HG03175 (cell line): ENCODE measurements around the gene BRI3BP.

Source experiments
- ATAC-seq: cut with Tn5 transposase; IDR thresholded peaks from one replicate; pipeline ENCODE4 v1.9.1; 2021; ENCODE audit warnings: mild to moderate bottlenecking, moderate library complexity; ENCODE audit not compliant: unreplicated experiment

The BRI3BP gene, protein sequence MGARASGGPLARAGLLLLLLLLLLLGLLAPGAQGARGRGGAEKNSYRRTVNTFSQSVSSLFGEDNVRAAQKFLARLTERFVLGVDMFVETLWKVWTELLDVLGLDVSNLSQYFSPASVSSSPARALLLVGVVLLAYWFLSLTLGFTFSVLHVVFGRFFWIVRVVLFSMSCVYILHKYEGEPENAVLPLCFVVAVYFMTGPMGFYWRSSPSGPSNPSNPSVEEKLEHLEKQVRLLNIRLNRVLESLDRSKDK

DNA sequence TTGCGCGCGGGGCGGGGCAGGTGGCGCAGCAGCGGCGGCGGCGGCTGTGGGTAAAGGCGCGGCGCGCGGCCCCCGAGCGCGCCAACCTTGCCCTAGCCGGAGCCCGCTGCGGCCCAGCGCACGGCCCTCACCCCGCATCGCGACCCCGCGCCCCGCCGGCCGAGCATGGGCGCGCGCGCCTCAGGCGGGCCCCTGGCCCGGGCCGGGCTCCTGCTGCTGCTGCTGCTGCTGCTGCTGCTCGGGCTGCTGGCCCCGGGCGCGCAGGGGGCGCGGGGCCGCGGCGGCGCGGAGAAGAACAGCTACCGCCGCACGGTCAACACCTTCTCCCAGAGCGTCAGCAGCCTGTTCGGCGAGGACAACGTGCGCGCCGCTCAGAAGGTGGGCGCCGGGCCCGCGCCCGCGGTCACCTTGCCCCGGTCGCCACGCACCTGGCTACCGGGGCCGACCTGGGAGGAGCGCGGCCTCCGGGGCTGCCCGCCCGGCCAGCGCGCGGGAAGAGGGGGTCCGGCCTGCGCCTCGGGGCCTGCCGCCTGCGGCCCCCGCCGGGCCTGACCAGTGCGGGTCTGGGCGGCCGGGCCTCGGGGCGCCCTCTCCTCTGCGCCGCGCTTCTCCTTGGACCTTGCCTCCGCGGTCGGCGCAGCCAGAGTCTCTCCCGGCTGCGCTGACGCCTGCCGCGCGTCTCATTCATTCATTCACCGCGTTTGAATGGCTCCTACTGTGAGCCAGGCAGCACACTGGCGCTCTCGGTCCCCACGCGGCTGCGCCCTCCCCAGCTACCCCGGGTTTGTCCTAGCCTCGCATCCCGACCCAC lies at the start of gene BRI3BP:
BRI3BP (plus strand) TSS at position 20 of the 811 bp plus-strand sequence; CDS start at position 166, 146 bp downstream.
- peak; percentile 47 for ATAC-seq

GRCh38 chr12:124946447-124946793 lies 47.0 kb upstream of the BRI3BP start:
- no peak for ATAC-seq

DNA sequence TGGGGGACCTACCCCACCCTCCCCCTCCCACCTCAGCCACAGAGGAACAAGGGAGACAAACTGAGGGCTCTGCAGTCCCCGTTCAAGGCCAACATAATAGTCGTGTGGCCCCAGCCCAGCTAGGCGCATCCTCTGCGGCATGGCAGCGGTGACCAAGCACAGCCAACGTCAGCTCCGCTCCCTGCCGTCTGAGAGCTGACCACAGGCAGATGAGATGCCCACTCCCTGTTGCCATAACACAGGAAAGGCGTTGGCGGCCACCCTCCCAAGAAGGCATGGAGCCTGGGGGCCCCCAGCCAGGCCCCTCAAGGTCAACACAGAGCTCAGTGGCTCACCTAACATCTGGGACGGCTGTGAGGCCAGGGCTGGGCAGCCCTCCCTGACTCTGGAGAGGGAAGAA lies 46.4 kb upstream of the BRI3BP start:
- no peak for ATAC-seq

DNA sequence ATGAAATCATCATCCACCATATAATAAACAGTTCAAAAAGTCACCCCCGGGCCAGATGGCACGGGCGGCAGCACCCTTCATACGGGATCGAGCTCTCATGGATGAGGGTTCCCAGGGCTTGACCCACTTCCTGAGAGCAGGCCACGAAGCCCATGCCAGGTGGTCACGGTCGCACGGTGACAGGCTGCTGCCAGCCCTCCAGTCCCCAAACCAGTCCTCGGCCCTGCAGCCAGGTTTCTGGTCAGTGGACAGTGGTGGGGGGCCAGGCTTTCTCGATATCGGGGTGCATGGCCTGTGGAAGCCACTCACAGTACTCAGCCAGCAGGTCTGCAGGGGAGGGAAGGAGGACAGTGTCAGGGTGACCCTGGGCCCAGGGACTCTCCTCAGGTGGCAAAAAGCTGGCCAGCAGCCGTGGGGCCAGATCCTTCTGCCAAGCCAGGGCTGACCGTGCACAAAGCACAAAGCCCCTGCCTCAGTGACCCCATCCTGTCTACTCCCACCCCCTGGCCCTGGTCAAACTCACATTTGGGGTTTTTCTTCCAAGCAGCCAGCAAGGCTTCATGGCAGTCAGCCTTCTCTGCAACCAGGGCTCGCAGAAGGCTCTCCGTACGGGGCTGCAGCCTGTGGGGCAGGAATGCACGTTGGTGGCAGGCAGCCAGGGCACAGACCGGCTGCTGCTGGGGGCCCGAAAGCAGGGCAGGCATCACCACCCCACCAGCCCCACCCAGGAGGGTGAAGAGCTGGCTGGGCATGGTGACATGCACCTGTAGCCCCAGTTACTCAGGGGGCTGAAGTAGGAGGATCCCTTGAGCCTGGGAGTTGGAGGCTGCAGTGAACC lies 45.7 kb upstream of the BRI3BP start:
- no peak for ATAC-seq

DNA sequence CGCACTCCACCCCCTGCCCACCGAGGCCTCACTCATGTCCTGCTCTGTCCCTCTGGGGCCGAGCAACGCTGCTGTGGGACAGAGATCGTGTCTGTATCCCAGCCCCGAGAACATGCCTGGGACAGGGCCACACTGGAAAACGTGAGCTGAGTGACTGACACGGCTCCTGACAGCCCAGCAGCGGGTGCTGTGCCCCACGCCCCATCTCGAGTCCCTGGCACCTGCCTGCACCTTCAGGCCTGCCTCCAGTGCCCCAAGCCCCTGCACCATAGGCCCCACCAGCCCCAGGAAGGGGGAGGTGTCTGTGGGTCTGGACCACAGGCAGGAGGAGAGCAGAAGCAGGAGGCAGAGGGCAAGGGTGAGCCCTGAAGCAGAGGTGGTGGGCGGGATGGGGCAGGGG lies 44.4 kb upstream of the BRI3BP start:
- no peak for ATAC-seq

DNA sequence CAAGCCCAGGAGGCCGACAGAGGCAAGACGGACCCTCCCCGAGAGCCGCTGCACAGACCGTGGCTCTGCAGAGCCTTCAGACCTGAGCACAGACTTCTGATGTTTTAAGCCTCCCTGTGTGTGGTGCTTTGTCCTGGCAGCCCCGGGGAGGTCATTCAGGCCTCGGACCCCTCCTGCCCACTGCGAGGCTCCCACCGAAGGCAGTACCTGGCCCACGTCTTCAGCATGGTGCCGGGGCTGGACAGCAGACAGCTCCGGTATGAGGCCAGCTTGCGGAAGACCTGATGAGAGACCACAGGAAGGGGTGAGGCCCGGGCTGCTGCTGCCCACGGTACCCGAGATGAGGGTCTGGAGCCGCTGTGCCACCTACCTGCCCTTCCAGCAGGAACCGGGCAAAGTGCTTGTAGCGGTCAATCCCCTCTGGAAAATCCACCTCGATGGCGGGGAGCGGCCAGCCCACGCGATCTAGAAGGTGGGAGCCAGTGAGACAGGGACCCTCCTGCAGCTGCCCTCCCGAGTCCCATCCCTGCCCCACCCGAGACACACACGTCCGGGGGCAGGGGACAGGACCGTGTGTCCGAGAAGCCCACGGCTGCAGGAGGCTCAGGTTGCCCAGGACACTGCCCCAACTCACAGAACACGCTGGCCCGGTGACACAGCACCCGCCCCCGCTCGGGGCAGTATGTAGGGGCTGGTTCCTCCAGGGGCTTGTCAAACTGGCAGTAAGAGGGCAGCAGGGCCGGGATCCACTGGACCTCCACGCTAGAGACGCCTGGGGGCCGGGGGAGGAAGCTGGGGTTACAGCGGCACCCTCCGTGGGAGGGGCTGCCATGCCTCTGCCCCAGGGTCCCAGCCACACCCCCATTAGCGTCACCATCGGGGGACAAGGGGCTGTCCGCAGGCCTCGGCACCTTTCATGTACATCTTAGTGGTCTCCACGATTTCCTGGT lies 43.4 kb upstream of the BRI3BP start:
- no peak for ATAC-seq

GRCh38 chr12:124952295-124952694 lies 41.1 kb upstream of the BRI3BP start:
- no peak for ATAC-seq

DNA sequence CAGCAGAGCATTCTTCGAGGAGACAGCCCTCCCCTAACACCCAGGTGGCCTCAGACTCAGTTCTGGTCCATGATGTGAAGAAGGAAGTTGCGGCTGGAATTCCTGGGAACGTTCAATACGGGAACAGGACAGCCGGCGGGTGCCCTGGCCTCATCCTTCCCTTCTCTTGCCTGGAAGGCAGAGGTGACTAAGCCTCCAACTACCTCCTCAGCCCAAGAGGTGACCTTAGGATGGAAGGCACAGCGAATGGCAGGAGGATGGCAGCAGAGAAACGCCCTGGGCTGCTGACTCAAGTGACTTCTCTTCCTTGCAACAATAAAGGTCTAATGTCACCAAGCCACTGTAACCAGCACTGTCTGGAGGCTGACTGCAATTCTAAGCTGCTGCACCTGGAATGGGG lies 40.6 kb upstream of the BRI3BP start:
- no peak for ATAC-seq

DNA sequence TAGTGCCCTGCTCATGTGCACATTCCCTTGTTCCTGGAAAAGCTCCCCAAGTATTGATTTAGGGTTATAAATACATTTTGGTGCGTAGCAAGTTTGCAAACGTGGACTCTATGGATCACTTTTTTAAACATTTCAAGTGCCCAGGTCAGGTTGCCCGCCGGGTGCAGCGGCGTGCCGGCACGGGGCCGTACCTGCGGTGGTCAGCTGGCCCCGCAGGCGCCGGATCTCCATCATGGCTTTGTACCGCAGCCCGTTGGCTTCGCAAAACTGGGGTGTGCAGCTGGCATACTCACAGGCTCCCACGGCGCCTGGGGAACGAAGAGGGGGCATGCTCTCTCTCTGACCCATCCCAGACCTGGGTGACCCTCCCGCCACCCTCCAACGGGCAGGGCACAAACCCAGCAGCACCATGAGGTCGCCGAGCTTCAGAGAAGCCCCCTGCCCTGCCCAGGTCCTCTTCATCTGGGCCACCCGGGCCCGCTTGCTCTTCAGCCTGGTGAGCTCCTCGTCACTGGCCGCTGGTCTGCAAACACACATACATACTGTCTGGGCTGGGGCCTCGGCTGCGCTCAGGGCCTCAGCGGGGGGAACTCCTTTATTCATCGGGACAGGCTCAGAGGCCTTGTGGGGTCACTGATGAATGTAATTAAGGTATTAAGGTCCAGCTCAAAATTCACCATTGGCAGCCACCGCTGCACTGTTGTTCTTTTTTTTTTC lies 39.6 kb upstream of the BRI3BP start:
- ATAC-seq, result no peak

DNA sequence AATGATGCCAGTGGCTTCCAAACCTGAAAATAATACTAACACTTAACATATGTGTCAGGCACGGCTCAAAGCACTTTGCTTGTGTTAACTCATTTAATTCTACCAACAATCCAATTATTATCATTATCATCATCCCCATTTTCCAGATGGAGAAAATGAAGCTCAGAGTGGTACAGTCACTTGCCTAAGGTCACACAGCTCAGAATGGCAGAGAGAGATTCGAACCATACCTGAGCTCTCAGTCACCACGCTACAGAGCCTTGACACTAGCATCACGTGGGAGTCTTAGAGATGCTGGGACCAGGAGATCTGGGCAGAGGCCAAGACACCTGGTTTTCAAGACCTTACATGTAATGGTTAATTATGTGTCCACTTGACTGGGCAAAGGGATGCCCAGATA lies 38.7 kb upstream of the BRI3BP start:
- no peak for ATAC-seq

DNA sequence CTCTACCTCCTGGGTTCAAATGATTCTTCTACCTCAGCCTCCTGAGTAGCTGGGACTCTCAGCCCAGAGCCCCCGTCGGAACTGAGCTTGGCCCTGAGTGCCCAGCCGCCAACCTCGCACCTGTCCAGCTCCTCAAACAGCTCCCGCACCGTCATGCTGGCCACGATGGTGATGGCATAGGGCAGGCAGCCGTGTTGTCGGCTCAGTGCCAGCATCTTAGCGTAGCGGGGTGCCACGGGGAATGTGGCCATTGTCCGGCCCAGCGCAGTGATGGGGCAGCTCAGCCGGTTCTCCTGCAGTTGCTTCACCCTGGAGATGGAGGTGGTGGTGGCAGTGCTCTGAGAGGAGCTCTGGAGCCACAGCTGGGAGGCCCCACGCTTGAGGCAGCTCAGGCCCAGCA lies 36.9 kb upstream of the BRI3BP start:
- no peak for ATAC-seq

DNA sequence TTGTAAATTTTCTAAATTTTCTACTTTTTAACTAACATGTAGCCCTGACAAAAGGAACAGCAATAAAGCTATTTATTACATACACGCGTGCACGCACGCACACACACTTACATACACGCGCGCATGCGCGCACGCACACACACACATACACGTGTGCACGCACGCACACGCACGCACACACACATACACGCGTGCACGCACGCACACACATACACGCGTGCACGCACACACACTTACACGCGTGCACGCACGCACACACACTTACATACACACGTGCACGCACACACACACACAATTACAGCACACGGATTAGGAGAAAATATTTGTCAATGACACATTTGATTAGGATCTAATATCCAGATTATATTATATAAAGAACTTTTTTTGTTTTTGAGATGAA lies 32.4 kb upstream of the BRI3BP start:
- no peak for ATAC-seq

DNA sequence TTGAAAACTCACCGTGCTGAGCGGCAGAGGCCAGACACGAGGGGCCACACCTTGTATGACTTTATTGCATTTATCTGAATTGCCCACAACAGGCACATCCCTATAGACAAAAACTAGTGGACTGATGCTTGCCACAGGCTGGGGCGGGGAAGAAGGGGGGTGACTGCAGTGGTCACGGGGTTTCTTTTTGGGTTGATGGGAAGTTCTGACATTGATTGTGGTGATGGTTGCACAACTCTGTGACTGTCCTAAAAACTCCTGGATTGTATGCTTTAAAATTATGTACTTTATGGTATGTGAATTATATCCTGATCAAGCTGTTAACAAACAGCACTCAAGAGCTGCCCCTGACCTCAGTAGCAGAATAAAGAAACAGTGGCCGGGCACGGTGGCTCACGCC lies 30.2 kb upstream of the BRI3BP start:
- no peak for ATAC-seq

- ATAC-seq, result no peak
These were observed 29.2 kb upstream of the BRI3BP start for GRCh38 chr12:124964251-124964650.

DNA sequence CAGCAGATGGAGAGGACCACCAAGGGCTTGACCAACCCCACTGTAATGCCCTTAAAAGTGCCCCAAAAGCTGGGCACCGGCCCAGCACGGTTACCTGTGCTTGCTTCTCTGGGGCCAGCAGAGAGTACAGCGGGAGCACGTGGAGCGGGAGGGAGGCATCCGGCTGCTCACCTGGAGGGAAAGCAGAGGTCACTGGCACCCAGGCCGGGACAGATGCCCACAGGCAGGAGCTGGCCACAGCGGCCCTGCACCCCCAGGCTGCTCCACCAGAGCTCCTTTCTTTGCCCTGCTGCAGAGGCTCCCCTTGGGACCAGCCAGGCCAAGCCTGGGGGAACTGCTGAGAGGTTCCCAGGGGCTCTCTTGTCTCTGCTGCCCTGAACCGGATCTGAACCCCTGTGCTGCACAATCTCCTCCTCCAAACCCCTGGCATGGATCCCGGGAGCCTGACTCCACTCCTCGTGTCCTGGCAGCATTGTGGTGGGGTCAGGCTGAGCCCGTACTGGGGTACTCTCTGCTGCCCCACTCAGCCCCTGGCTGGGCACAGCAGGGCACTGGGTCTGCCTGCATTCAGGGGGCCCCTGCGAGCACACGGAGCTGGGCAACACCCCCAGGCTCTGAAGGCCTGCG lies 28.5 kb upstream of the BRI3BP start:
- ATAC-seq, result no peak

DNA sequence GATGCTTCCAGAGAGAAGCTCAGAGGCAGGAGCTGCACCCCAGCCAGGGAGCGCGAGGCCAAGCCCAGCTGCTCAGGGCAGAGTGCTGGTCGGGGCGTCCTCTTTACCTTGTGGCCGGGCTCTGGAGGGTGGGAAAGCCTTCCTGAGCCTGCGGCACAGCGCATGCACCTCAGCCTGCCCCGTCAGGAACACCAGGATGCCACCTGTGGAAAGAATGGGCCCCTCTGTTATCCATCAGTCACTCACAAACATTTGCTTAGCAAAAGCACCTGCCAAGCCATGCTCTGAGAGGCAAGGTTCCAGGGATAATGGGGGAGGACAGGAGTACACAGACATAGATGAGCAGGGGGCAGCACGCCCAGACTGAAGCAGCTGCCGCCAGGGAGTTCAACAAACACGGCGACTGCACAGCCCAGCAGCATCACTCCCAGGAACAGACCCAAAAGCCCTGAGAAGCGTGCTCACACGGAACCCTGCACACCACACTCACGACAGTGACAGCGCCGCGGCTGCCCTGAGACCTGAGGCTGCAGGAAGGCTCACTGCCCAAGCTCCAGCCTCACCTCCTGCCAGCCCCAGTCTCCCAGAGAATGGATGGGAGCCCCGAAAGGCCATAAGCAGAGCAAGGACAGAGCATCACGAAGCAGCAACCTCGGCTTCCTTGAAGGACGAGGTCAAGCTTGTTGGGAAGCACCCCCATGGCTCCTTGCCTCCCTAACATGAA lies 26.3 kb upstream of the BRI3BP start:
- ATAC-seq, result no peak

DNA sequence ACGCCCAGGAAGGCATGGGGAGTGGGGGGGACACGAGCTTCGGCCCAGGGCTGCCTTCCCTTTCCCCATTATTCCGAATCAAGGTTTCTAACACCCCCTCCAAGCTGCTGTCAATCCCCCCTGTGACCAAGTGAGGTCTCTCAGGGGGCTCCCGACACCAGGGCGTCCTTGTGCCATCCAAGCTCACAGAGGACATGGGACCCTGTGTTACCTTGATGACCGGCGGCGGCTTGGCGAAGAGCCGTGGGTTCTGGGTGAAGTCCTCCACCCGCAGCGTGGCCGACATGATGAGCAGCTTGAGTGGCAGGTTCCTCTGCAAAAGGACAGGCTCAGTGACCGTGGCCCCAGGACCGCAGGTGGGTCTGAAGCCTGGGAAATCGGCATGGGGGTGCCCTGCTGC lies 24.8 kb upstream of the BRI3BP start:
- no peak for ATAC-seq

DNA sequence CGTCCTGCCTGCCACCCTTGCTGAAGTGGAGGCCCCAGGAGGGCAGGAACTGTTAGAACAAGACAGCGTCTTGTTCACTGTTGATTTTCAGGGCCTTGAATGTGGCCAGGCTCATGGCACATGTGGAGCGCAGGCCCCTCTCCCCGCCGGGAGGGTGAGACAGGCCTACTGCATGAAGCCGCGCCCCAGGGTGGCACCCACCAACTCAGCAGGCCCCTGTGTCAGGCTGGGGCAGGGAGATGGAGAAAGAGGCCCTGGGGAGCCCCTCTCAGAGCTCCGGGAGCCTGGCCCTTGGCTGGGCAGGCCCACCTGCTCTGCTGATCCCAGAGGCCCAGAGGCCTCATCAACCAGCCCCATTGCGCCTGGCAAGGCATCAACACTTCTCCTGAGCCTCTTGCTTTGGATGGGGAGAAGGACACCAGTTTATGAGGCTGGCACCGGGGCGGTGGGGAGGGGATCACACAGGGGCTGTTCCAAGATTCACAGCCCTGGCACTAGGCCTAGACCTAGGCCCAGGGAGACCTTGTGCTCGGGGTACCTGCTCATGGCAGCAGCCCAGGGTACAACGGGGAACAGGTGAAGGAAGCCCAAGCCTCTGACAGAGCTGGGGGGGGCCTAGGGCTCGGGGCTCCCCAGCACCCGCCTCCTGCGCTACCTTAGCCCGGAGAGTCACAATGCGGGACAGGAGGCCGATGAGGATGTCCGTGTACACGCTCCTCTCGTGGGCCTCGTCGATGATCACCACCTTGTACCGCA lies 22.6 kb upstream of the BRI3BP start:
- no peak for ATAC-seq
